H9 (cell line): Measurements from ENCODE around the gene PRDM11. TPM values are rescaled to one million over a fixed set of nuclear protein-coding genes. Genes with fewer than 3 reads are reported as not detected.

Experiments
- DNase-seq: peaks from one replicate; pipeline ENCODE4 v3.0.0-alpha.2; 2017
- H2AFZ ChIP-seq: one replicate; pipeline ENCODE4 v1.6.1; 2013; ENCODE audit warnings: mild to moderate bottlenecking, low read length, control low read depth, moderate library complexity
- H2AK5ac ChIP-seq: 2 replicates; pipeline ENCODE4 v1.6.1; 2013; ENCODE audit warnings: low read length, control low read depth, mixed read lengths; ENCODE audit not compliant: insufficient read length
- H2BK120ac ChIP-seq: one replicate; pipeline ENCODE4 v1.6.1; 2013; ENCODE audit warnings: low read depth, mild to moderate bottlenecking, low read length, control low read depth, inconsistent platforms; ENCODE audit not compliant: poor library complexity, severe bottlenecking
- H2BK12ac ChIP-seq: 2 replicates; pipeline ENCODE4 v1.6.1; 2013; ENCODE audit warnings: low read length, control low read depth, mixed read lengths, low read depth; ENCODE audit not compliant: insufficient read length
- H2BK15ac ChIP-seq: 2 replicates; pipeline ENCODE4 v1.6.1; 2013; ENCODE audit warnings: low read depth, low read length, control low read depth
- H2BK20ac ChIP-seq: one replicate; pipeline ENCODE4 v1.6.1; 2013; ENCODE audit warnings: low read depth, mild to moderate bottlenecking, low read length, control low read depth, inconsistent platforms; ENCODE audit not compliant: poor library complexity, severe bottlenecking
- H2BK5ac ChIP-seq: 2 replicates; pipeline ENCODE4 v1.6.1; 2013; ENCODE audit warnings: low read length, control low read depth, mixed read lengths; ENCODE audit not compliant: insufficient read length
- H3K14ac ChIP-seq: 2 replicates; pipeline ENCODE4 v1.6.1; 2013; ENCODE audit warnings: low read length, control low read depth; ENCODE audit not compliant: insufficient read depth
- H3K18ac ChIP-seq: 2 replicates; pipeline ENCODE4 v1.6.1; 2013; ENCODE audit warnings: low read depth, mild to moderate bottlenecking, mixed read lengths, low read length, control low read depth; ENCODE audit not compliant: insufficient read length
- H3K23ac ChIP-seq: 2 replicates; pipeline ENCODE4 v1.6.1; 2013; ENCODE audit warnings: low read length, control low read depth, mixed read lengths, low read depth; ENCODE audit not compliant: insufficient read length
- H3K23me2 ChIP-seq: 2 replicates; pipeline ENCODE4 v1.6.1; 2013; ENCODE audit warnings: low read depth, mild to moderate bottlenecking, mixed read lengths, low read length, control low read depth; ENCODE audit not compliant: insufficient read length, poor library complexity, severe bottlenecking
- H3K27ac ChIP-seq: 2 replicates; pipeline ENCODE4 v1.5.1; 2013; ENCODE audit warnings: low read length, control low read depth, mixed read lengths, low read depth; ENCODE audit not compliant: insufficient read length
- H3K27me3 ChIP-seq: 2 replicates; pipeline ENCODE4 v1.6.1; 2013; ENCODE audit warnings: low read length, control low read depth, inconsistent platforms; ENCODE audit not compliant: insufficient read depth
- H3K4ac ChIP-seq: 2 replicates; pipeline ENCODE4 v1.6.1; 2013; ENCODE audit warnings: low read depth, mild to moderate bottlenecking, control low read depth, inconsistent platforms, low read length, moderate library complexity
- H3K4me1 ChIP-seq: 2 replicates; pipeline ENCODE4 v1.6.1; 2013; ENCODE audit warnings: low read length, control low read depth, inconsistent platforms; ENCODE audit not compliant: insufficient read depth
- H3K4me2 ChIP-seq: 2 replicates; pipeline ENCODE4 v1.6.1; 2013; ENCODE audit warnings: low read length, control low read depth, mixed read lengths; ENCODE audit not compliant: insufficient read length, insufficient read depth
- H3K56ac ChIP-seq: 2 replicates; pipeline ENCODE4 v1.6.1; 2013; ENCODE audit warnings: low read depth, mild to moderate bottlenecking, mixed read lengths, low read length, control low read depth; ENCODE audit not compliant: insufficient read length
- H3K79me1 ChIP-seq: 2 replicates; pipeline ENCODE4 v1.6.1; 2013; ENCODE audit warnings: low read depth, mild to moderate bottlenecking, moderate library complexity, low read length, control low read depth, inconsistent platforms; ENCODE audit not compliant: insufficient read depth, poor library complexity, severe bottlenecking
- H3K79me2 ChIP-seq: 2 replicates; pipeline ENCODE4 v1.6.1; 2013; ENCODE audit warnings: low read length, control low read depth, inconsistent platforms; ENCODE audit not compliant: insufficient read depth
- H3K9ac ChIP-seq: 2 replicates; pipeline ENCODE4 v1.6.1; 2013; ENCODE audit warnings: low read length, control low read depth, mixed read lengths; ENCODE audit not compliant: insufficient read length; ENCODE audit errors: extremely low read depth
- H3K9me3 ChIP-seq: one replicate; pipeline ENCODE4 v1.6.1; 2013; ENCODE audit warnings: low read depth, low read length, inconsistent platforms; ENCODE audit not compliant: control insufficient read depth
- H3T11ph ChIP-seq: one replicate; pipeline ENCODE4 v1.6.1; 2013; ENCODE audit warnings: mild to moderate bottlenecking, low read length, control low read depth, inconsistent platforms
- H4K20me1 ChIP-seq: one replicate; pipeline ENCODE4 v1.6.1; 2013; ENCODE audit not compliant: control insufficient read depth, insufficient read length, insufficient read depth
- H4K5ac ChIP-seq: 2 replicates; pipeline ENCODE4 v1.6.1; 2013; ENCODE audit warnings: low read depth, mild to moderate bottlenecking, mixed read lengths, low read length, control low read depth; ENCODE audit not compliant: insufficient read length
- H4K8ac ChIP-seq: replicated peaks from 2 replicates; pipeline ENCODE4 v1.6.1; 2013; ENCODE audit warnings: low read length, control low read depth, mixed read lengths, low read depth; ENCODE audit not compliant: insufficient read length
- H4K91ac ChIP-seq: 2 replicates; pipeline ENCODE4 v1.6.1; 2013; ENCODE audit warnings: low read depth, mild to moderate bottlenecking, moderate library complexity, mixed read lengths, low read length, control low read depth; ENCODE audit not compliant: insufficient read length
- H3K27ac Mint-ChIP-seq, 3 experiments: 2 replicates in 2 of 3; 3 replicates in 1 of 3; pipeline ENCODE4 v1.8.0; 2020 to 2021; ENCODE audit warnings: mixed read lengths in 3 of 3, mild to moderate bottlenecking in 1 of 3, moderate library complexity in 1 of 3
- H3K27me3 Mint-ChIP-seq: 2 replicates; pipeline ENCODE4 v1.8.0; 2021; ENCODE audit warnings: low read depth, mild to moderate bottlenecking, moderate library complexity, mixed read lengths
- H3K36me3 Mint-ChIP-seq, 3 experiments: 2 replicates in 2 of 3; 3 replicates in 1 of 3; pipeline ENCODE4 v1.8.0; 2020 to 2021; ENCODE audit warnings: low read depth in 3 of 3, mixed read lengths in 3 of 3; ENCODE audit not compliant: insufficient read depth in 1 of 3
- H3K4me1 Mint-ChIP-seq, 2 experiments: 2 replicates each; pipeline ENCODE4 v1.8.0; 2020; ENCODE audit warnings: mixed read lengths in 2 of 2
- H3K4me3 Mint-ChIP-seq, 2 experiments: 2 replicates in 1 of 2; 3 replicates in 1 of 2; pipeline ENCODE4 v1.8.0; 2020 to 2021; ENCODE audit warnings: mild to moderate bottlenecking in 2 of 2, mixed read lengths in 2 of 2, moderate library complexity in 1 of 2
- H3K9me3 Mint-ChIP-seq, 2 experiments: 2 replicates in 1 of 2; 3 replicates in 1 of 2; pipeline ENCODE4 v1.8.0; 2020; ENCODE audit warnings: mild to moderate bottlenecking in 2 of 2, mixed read lengths in 2 of 2, moderate library complexity in 1 of 2
- WGBS: extraction: QIAGEN DNeasy Blood & Tissue Kit; methylation state at CpG from one replicate; pipeline ENCODE4 v1.1.7; 2013; ENCODE audit warnings: missing lambda C conversion rate, low lambda C conversion rate, mixed read lengths; ENCODE audit not compliant: insufficient read length; ENCODE audit errors: extremely low coverage; 5-methylcytosine and 5-hydroxymethylcytosine counted together
- total RNA-seq: library from RNA; stranded (reverse); gene quantifications from 2 replicates; pipeline ENCODE4 v1.2.1, GENCODE V29; 2021
- TF ChIP-seq, protein P1 (sequence below): fragments of 200-600 bp; sonication (generic); conservative IDR thresholded peaks from 3 replicates; pipeline ENCODE4 v1.8.0; 2021; ENCODE audit warnings: antibody characterized with exemption, mild to moderate bottlenecking

PRDM11 gene
- total RNA-seq, 1 experiment from 2014 or later: 11.5 TPM

GRCh38 chr11:45253640-45254039 lies 107.2 kb downstream of the PRDM11 start:
- Mint-ChIP-seq H3K27ac (no peak overlapping the region), H3K4me1 (peaks cover 2% of the 10 kb centered on the region in 2 experiments; a peak in 3 of 4 replicates)

More at GRCh38 chr11:45253640-45254039, 107.2 kb downstream of the PRDM11 start:
- Mint-ChIP-seq H3K4me3 (no peak overlapping the region), H3K36me3 (no peaks in the 10 kb centered on the region; a peak in 1 of 7 replicates), H3K27me3 (peaks cover 2% of the 10 kb centered on the region), H3K9me3 (no peaks in the 10 kb centered on the region)
- Histone ChIP-seq H3T11ph (no peak overlapping the region), H3K23me2 (no peaks in the 10 kb centered on the region), H3K4me1 (no peaks in the 10 kb centered on the region), H3K9me3 (no peaks in the 10 kb centered on the region), H3K56ac (no peak overlapping the region), H3K18ac (no peak overlapping the region), H4K91ac (no peak overlapping the region), H2BK20ac (no peak overlapping the region), H2AFZ (no peak overlapping the region), H3K14ac (no peak overlapping the region), H3K27ac (no peak overlapping the region), H2AK5ac (no peak overlapping the region), H3K79me1 (no peaks in the 10 kb centered on the region), H3K4me2 (no peak overlapping the region), H3K9ac (no peak overlapping the region), H3K27me3 (no peaks in the 10 kb centered on the region), H3K4ac (no peak overlapping the region), H4K5ac (no peak overlapping the region), H2BK120ac (no peak overlapping the region), H2BK12ac (no peak overlapping the region), H4K20me1 (no peaks in the 10 kb centered on the region), H3K23ac (no peak overlapping the region), H4K8ac (no peak overlapping the region), H3K79me2 (no peaks in the 10 kb centered on the region), H2BK15ac (no peak overlapping the region), H2BK5ac (no peak overlapping the region)
- TF ChIP-seq, protein P1, sequence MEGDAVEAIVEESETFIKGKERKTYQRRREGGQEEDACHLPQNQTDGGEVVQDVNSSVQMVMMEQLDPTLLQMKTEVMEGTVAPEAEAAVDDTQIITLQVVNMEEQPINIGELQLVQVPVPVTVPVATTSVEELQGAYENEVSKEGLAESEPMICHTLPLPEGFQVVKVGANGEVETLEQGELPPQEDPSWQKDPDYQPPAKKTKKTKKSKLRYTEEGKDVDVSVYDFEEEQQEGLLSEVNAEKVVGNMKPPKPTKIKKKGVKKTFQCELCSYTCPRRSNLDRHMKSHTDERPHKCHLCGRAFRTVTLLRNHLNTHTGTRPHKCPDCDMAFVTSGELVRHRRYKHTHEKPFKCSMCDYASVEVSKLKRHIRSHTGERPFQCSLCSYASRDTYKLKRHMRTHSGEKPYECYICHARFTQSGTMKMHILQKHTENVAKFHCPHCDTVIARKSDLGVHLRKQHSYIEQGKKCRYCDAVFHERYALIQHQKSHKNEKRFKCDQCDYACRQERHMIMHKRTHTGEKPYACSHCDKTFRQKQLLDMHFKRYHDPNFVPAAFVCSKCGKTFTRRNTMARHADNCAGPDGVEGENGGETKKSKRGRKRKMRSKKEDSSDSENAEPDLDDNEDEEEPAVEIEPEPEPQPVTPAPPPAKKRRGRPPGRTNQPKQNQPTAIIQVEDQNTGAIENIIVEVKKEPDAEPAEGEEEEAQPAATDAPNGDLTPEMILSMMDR: no peak
- no CpG with 5 or more reads among the region's 9 CpGs for WGBS
- DNase-seq: no peak
